ENCODE data around the gene CACNA1C.

CACNA1C gene

GRCh38 chr12:2035431-2036055 is 17.2 kb upstream of the CACNA1C start:
- peak; percentile 12 for DNase-seq (ENCODE audit: low spot score)

DNA sequence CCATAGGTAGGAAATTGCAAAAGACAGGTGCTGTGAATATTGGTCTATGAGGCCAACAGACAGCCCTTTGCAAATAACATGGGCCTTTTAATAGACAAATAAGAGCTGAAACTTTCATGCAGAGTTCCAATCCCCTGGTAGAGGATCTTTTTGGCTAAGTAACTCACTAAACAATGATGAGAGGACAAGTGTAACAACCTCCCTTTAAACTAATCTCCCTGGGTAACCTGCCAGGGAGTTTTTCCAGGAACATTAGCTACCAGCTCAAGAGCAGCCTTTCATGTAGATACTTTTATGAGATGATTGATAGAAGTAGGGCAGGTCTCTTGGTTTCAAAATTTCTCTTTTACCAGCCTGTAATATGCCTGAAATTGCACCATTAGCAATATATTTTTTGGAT is 13.8 kb upstream of the CACNA1C start:
- no peak for DNase-seq (ENCODE audit: low spot score)

DNA sequence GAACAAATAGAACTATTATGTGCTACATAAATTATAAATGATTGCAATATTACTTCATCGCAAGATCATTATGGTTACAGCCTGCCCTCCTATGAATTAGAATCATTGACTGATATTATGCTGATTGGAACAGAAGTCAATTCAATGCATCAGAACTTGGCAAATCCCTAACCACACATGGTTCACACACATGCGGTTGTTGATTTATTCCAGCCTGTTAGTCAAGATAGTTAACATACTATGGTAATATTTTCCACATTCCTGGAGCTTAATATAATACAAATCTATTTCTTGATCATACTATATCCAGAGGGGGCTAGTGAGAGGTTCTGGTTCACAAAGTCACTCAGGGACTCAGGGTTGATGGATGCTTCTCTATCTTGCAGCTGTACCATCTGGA is 9.7 kb upstream of the CACNA1C start:
- no peak for DNase-seq (ENCODE audit: low spot score)

- no peak for DNase-seq (ENCODE audit: low spot score)
Observed at GRCh38 chr12:2044165-2044564, 8.6 kb upstream of the CACNA1C start.

- DNase-seq (ENCODE audit: low spot score): no peak
Observed at GRCh38 chr12:2046957-2047356, 5.8 kb upstream of the CACNA1C start.

DNA sequence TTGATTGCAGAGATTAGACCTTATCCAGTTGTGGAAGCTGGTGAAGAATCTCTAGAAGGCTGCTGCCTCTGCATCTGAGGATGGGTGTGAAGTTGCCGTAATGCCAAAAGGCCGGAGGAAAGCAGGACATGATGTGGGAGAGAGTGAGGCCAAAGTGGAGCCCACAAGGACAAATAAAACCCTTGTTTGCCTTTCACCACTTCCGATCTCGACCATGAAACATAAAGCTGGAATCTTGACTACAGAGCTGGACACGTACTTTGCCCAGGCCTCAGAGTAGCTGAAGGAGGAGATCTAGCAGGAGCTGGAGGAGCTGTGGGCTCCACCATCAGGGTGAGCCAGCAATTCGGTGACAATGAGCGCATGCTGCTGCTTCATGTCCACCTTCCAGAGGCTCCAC is 5.0 kb upstream of the CACNA1C start:
- no peak for DNase-seq (ENCODE audit: low spot score)

DNA sequence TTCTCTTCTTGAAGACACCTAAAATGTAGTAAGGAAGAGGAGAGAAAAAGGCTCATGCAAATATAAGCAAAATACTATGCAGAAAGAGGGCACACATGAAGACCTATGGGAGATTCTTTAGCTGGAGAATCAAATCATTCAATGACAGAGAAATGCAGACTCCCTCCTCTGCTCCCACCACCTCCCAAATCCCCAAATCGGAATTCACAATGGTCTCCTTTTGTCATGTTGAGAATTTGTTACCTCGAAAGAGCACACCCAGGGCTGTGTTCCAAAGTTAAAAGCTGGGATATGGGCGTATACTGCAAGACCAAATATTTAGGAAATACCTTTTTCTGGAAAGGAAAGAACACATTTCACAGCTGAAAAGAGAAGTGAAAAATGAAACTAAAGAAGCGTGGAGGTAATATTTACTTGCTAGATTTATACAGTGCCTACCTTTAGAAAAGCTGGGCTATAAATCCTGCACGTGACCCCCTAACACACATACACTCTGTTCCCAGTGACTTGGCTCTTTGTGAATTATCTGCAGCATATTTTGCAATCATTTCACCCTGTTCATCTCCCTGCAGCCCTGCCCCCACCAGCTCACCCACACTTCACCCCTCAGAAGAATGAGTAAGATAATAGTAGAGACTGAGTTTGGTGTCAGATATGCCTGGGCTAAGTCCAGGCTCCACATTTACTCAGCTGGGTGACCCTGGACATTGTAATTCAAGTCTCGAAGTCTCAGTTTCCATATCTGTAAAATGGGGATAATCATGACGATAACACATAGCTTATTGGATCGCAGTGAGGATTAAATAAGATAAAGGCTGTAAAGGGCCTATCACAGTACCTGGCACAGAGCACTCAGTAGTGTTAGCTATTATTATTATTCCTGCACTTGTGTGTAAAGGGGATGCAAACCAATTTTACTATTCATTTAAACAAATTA is 2.9 kb upstream of the CACNA1C start:
- no peak for DNase-seq (ENCODE audit: low spot score)

DNA sequence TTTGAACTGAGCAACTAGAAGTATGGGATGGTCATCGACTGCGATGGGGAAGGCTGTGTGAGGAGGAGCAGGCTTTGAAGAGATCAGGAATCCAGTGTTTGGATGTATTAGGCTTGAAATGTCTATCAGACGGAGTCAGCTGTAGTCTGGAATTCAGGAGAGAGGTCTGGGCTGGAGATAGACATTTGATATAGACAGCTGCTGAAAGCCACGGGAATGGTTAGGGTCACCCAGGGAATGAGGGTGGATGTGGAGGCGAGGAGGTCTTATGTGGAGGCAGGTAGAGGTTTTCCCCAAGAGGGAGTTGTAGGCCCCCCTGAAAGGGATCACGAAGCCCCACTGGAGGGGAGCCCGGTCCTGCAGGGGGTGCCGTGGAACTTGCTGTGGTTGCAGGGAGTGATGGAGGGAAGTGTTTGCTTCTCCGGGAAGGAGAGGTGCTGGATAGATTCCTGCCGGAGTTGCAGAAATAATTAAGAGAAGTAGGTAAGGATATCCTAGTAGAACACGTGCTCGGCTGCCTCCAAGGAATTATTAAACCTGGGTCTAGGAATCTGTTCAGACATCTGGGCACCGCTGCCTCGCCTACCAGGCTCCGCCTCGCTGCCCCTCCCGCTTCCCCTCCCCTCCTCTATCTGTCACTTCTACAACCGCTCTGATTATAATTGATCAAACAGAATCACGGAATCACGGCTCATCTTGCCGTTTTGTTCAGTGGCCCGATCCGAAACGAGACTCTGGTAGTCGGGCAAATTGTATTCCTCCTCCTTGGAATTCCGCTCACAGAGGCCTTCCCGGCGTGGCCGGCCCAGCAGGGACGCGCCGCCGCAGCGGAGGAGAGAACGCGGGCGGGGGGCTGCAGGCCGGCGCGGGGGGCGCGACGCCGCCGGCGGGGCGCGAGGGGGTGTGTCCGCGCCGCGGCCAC is 826 bp upstream of the CACNA1C start:
- no peak for DNase-seq (ENCODE audit: low spot score)

GRCh38 chr12:2053691-2054090 is 904 bp downstream of the CACNA1C start:
- DNase-seq (ENCODE audit: low spot score): peak; percentile 37

DNA sequence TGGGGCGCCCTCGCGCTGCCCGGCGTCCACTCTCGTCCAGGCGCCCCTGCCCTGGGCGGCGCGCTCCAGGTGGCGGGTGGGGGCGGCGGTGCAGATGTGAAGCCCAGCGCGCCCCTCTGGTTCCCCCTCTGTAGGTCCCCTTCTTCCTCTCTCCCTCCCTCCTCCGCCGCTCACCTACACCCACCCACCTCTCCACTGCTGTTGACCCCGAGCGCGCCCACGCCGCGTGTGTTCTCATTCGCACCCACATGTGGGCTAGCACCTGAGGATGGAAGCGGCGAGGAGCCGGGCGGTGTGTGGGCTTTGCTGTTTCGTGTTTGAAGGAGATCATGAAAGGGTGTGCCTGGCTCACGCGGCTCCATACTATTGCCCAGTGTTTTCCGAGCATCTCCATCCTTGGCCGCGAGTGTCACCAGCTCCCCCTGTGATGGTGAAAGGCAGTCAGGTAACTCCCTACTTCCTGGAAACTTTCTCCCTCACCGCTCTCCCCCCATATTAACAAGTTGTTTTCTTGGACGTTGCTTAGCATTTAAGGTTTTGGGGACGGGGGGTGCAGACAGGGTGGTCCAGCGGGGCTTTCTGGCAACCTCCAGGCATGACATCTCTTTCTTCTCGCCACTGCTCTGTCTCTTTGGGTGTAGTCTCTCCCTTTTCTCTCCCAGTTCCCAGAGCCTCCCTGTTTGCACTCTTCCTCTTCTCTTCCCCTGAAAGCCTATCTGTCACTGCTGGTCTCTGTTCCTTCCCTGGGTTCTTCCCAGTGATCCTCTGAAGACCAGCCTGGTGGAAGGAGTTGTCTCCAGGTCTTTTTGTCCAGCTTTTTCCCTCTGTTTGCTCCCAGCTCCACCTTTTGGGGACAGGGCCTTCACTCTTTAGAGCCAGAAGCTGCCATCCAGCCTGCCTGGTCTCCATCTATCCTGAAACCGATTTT is 1.6 kb downstream of the CACNA1C start:
- DNase-seq (ENCODE audit: low spot score): peak; percentile 37

GRCh38 chr12:2057041-2057794 is 4.4 kb downstream of the CACNA1C start:
- peak; percentile 34 for DNase-seq (ENCODE audit: low spot score)

GRCh38 chr12:2057795-2058408 is 5.1 kb downstream of the CACNA1C start:
- DNase-seq (ENCODE audit: low spot score): no peak

DNA sequence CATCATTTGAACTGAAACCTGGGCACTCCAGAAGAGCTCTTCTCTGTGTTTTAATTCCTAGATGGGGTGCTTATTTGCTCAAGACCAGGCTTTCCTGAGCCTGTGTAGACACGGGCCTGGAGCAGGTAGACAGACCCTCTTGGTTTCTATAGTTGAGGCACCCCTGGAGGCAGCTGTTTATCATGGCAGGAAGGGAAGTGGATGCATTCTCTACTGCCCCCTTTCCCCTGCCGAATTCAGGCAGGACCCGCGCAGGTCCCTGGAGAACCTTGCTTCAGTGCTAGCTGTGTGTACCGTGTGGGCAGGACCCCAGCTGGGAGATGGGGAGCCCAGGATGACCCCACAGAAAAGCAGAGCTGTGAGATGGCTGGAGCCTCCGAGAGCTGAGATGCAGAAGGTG is 6.0 kb downstream of the CACNA1C start:
- DNase-seq (ENCODE audit: low spot score): no peak

GRCh38 chr12:2061402-2061801 is 8.6 kb downstream of the CACNA1C start:
- DNase-seq (ENCODE audit: low spot score): no peak

GRCh38 chr12:2064071-2064507 is 11.3 kb downstream of the CACNA1C start:
- DNase-seq (ENCODE audit: low spot score): no peak

DNA sequence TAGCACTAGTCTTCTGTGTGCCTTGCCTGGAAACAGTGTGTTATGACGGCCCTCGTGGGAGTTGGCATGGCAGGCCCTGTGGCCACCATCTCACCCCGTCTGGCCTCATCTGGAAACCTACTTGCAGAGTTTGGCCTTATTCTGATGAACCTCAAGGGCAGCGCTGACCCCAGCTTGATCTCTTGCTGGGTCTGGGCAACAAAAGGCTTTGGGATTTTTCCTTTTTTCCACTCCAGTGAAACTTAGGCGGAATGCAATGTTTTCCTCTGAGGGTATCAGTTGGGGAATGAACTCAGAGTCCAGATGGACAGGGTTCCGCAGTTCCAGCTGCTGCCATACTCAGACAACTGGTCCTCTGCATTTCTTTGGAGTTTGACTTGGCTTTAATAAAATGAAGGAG is 15.9 kb downstream of the CACNA1C start:
- DNase-seq (ENCODE audit: low spot score): no peak

DNA sequence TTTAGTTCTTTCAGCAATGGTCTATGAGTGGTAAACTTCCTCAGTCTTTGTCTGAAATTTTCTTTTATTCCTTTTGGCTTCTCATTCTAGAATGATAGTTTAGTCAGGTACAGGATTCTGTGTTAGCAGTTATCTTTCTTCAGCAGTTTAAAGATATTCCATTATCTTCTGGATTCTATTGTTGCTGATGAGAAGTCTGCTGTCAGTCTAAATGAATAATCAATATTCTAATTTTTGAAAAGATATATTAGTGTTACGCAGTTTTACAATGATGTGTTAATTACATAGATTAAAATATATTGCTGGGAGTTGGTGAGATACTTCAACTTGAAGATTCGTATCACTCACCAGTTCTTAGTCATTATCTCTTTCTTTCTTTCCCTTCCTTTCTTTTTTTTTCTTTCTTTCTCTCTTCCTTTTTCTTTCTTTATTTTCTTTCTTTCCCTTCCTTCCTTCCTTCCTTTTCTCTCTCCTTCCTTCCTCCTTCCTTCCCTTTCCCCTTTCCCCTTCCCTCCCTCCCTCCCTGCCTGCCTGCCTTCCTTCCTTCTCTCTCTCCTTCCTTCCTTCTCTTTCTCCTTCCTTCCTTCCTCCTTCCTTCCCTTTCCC is 17.8 kb downstream of the CACNA1C start:
- DNase-seq (ENCODE audit: low spot score): no peak

DNA sequence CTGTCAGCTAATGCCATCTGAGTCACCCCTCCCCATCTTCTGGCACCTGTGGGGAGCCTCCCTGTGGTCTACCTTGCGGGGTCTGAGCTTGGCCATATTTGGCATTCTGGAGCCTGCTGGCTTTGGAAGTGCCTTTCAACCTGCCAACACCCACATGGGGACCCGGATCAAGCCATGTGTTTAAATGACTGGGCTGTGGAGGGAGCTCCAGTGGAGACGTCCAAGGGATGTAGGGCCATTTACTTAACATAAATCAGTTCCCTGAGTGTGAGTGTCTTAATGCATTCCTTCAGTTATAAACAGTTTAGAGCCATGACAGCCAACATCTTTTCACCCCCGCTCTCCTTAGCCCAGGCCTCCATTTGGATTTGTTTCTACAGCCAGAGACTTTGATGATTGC is 22.0 kb downstream of the CACNA1C start:
- DNase-seq (ENCODE audit: low spot score): no peak

GRCh38 chr12:2075508-2076195 is 22.9 kb downstream of the CACNA1C start:
- no peak for DNase-seq (ENCODE audit: low spot score)
